ENCODE measurements around the gene SV2C.
A peak's percentile ranks its signal among the peaks of the same experiment; 100 is the strongest.
"Not testable (repeated sequence)": the region's sequence is repeated elsewhere in the genome, so short reads cannot be mapped to it uniquely, and the experiment has no call there.

The SV2C gene, protein sequence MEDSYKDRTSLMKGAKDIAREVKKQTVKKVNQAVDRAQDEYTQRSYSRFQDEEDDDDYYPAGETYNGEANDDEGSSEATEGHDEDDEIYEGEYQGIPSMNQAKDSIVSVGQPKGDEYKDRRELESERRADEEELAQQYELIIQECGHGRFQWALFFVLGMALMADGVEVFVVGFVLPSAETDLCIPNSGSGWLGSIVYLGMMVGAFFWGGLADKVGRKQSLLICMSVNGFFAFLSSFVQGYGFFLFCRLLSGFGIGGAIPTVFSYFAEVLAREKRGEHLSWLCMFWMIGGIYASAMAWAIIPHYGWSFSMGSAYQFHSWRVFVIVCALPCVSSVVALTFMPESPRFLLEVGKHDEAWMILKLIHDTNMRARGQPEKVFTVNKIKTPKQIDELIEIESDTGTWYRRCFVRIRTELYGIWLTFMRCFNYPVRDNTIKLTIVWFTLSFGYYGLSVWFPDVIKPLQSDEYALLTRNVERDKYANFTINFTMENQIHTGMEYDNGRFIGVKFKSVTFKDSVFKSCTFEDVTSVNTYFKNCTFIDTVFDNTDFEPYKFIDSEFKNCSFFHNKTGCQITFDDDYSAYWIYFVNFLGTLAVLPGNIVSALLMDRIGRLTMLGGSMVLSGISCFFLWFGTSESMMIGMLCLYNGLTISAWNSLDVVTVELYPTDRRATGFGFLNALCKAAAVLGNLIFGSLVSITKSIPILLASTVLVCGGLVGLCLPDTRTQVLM

DNA sequence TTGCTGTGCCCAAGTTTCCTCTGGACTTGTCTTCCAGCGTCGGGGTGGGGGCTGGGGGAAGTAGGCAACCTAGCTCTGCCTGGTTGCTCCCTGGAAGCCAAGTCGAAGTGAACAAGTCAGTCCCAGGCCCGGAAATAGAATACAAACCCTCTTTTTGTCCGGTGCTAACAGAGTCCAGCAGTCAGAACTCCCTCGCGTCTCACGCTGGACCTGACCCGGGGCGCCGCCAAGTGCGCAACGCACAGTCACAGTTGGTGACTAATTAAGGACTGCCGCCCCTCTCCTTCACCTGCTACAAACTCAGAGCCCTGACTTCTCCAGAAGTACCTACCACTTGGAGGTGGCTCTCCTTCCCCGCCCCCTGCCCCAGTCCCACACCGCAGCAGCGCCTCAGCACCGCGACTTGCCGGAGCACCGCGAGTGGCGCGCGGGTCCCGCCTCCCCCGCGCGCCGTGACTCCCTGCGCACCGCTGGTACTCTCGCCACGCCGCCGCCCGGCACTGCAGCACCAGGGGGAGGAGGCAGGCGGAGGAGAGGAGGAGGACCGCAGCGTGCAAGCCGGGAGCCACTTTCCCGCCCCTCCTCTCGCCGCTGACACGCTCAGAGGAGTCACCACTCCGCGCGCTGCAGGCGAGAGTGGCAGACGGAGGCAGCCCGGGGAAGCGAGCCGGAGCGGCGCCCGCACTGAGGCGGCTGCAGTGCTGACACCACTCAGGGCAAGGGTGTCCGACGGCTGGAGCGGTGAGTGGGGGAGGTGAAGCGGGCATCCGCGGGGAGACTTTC is at the start of gene SV2C:
Gene SV2C, plus strand, starts transcription at position 612 of the 783 bp plus-strand sequence. CDS start 48,368 bp downstream, outside the sequence.
- peak; percentile 23 to 57 (median 27) for DNase-seq

DNA sequence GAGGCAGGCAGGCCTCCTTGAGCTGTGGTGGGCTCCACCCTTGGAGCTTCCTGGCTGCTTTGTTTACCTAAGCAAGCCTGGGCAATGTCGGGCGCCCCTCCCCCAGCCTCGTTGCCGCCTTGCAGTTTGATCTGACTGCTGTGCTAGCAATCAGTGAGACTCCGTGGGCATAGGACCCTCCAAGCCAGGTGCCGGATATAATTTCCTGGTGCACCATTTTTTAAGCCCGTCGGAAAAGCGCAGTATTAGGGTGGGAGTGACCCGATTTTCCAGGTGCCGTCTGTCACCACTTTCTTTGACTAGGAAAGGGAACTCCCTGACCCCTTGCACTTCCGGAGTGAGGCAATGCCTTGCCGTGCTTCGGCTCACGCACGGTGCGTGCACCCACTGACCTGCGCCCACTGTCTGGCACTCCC is 45.4 kb upstream of the SV2C start:
- peak; percentile 1 to 18 (median 16) for DNase-seq

DNA sequence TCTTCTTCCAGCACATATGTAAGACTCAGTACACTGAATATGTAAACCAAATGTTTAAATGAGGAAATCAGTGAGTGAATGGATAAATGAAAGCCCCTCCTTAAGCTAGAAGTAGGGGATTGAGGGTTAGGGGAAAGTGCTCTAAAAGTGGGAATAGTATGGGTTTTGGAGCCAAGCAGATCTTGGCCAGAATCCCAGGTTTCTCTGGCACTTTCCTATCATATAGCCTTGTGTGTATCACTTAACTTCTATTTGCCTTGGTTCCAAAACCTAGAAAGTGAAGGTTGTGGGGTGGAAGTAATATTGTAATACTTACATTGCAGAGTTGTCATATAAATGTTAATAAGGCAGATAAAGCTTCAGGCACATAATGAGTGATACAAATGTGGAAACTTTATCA is 45.0 kb upstream of the SV2C start:
- DNase-seq: no peak

DNA sequence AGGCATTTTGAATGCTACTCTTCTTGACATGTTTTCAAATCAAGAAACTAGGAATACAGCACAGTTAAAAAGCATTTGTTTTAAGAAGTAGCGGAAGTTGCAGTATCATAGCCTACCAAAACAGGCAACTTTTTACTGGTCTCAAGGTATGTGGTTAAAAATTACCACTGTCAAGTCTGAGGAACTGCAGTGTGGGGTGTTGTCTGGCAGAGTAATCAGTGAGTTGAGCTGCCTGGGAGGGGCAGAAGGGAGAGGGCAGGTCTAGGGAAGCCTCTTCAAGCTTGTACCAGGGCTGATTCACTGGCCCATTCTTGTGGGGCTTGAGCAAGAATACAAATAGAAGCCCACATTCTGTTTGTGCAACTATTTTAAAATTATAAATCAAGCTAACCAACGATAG is 42.4 kb upstream of the SV2C start:
- no peak for DNase-seq

DNA sequence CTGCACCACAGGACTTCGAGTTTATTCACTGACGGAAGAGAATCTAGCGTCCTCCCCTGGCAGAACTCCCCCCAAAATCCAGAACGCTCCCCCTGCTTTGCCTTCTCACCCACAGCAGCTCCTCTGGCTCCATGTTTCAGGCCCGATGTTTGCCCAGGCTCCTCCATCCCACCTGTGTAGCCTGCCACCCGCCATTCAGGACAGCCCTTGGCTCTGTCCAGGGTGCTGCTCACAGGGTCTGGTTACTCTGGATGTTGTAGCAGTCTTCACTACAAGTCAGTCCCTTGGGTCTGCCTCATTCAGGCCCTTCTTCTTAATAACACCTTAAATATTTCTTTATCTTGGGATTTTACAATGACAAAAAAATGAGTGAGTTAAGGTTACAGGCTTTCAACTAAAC is 41.3 kb upstream of the SV2C start:
- no peak for DNase-seq

DNA sequence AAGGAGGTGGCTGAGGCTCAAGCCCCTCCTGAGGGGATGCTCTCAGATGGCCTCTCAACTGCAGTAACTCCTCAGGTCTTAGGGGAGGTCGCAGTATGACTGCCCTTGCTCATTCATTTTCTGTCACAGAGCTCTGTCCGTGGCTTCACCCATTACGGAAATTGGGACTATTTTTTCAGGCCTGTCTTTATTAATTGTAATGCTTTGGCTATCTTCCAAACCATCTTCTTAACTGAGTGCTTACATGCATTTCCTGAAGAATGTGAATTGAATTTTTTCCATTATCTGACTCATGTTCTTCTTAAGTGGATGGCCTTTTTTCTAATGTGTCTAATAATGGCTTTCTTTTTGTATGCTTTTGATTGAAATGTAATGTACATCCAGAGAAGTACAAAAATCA is 36.4 kb upstream of the SV2C start:
- DNase-seq: no peak

DNA sequence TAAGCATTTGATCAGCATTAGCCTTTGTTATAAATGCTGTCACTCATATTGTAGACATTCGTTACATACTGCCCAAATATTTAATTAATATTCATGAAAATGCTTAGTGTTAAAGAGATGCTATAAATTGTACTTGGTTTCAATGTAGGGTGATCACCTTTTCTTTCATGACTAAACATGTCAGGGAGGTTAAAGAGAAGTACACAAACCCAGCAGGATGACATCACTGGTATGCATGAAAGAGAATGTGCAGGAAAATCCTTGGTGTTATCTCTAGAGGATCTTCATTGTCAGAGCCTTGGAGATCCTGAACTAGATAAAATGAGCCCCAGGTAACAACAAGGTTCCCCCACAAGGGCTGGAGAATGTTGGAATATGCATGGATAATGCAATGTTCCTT is 33.0 kb upstream of the SV2C start:
- no peak for DNase-seq

DNA sequence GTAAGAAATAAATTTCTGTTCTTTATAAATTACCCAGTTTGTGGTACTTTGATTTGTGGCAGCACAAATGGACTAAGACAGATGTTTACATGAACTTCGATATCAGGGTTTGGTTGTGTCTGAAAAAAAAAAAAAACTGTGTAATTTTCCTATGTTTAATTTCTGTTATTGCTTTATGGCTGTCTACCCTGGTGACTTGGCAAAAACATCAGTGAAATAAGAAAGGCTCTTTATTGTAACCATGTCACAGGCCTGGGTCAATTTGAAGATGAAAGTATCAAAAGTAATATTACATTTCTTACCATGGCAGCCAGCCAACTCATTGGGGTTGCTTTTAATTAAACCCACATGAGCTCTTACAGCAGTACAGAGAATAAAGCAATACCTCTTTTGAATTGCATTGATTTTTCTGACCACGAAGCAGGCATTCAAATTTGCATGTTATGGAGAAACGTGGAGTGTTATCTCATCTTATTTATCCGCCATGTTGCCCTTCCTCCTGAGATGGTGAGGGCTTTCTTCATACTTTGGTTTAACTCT is 20.6 kb upstream of the SV2C start:
- no peak for DNase-seq

DNA sequence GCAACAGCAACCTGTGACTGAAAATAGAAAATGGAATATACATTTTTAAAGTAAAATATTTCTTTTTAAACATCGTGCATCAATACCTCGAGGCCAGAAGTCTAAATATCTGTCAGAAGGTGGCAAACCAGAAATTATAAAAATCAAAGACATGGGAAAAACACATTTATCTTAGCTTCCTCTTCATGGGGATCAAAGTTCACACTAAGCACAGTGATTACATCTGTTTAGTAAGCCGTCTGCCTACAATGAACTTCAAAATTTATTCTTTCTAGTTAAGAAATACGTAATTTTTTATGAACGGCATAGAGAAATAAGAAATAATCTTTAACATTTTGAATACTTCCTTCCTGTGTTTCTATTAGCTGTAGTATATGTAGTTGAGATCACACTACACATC is 17.9 kb upstream of the SV2C start:
- DNase-seq: no peak

DNA sequence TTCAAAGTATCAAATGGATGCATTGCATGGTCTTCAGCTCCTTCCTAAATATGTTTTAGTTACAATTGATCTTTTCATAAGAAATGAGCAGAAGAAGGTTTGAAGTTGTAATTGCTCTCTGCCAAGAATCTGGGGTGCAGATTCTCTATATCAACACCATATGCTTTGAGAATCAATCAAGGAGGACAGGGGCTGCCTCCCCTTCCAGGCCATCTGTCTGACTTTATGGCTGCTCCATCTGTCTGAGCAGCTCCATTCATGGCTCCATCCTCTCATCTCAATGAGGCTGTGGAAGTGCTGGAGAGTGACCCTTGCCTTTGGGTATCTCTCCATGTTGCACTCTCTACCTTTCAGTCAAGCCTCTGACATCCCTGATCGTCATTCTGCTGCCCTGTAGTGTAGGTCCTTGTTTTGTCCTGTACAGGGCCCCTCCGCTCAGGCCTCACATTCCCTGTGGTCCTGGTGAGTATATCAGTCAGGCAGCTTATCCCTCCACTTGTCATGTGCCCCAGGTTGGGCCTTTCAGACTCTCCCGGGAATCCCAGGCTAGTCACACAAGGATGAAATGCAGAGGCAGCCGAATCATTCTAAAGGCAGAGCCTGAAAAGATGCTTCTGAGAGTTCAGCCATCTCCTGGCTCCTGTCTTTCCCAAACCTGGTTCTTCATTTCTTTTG is 14.0 kb upstream of the SV2C start:
- no peak for DNase-seq

DNA sequence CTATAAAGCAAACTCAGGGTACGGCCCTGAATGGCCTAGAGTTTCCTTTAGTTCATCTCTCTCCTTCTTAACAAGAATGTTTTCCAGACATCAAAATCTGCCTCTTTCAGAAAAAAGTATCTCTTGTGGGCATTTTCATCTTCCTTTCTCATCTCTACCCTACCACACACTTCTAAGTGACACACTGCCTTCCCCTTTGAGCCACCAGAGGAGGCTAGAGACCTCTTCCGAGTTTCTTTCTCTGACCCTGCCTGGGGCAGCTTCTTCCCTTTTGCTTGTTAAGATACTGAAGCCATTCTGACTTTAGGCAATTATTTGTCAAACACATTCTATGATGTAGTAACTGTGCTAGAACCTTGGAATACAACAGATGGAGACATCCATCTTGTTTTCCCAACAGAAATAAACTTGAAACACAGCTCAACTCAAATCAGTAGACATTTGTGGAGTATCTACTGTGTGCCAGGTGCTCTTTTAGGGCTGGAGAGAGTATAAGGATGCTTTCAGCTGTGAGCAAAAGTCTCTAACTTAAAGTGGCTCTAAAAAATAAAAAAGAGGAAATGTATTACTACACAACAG is 8.6 kb upstream of the SV2C start:
- DNase-seq: peak in 1 of 3 experiments; percentile 3

DNA sequence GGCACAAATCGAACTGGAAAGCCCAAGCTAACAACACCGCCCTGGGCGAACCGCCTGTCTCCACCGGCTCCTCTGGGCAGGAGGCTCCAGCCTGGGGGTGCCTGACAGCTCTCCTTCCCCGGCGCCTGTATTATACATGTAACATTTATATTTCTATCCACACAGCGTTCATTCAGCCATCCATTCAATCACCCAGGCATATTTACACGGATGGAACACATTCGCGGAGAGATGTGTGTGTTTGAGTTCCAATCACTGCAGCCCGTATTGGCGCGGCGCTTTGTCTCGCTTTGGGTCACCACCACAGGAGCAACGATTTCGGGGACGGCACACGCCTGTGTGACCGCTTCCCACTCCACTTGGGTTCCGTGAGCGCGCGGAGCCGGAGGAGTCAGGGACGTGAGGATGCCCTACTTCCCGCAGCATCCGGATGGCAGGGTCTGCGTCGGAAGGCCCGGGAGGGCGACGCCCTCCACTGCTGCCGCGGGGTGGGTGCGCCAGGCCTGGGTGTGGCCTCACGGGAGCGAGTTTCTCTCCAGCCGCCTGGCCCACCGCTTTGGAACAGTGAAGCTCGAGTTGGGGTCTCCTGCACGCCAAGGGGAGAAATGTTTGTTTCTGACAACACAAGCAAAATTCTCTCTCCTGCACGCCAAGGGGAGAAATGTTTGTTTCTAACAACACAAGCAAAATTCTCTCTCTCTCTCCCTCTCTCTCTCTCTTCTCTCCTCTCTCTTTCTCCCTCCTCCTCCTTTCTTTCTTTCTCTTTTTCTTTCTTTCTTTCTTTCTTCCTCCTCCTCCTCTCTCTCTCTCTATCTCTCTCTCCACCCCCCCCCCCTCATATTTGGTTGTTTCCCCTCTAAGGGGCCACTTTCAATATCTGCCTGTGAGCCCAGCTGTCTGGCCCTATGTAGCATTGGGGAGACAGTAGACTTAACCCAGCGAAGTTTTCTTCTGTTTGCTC is 1.1 kb upstream of the SV2C start:
- DNase-seq: no peak

DNA sequence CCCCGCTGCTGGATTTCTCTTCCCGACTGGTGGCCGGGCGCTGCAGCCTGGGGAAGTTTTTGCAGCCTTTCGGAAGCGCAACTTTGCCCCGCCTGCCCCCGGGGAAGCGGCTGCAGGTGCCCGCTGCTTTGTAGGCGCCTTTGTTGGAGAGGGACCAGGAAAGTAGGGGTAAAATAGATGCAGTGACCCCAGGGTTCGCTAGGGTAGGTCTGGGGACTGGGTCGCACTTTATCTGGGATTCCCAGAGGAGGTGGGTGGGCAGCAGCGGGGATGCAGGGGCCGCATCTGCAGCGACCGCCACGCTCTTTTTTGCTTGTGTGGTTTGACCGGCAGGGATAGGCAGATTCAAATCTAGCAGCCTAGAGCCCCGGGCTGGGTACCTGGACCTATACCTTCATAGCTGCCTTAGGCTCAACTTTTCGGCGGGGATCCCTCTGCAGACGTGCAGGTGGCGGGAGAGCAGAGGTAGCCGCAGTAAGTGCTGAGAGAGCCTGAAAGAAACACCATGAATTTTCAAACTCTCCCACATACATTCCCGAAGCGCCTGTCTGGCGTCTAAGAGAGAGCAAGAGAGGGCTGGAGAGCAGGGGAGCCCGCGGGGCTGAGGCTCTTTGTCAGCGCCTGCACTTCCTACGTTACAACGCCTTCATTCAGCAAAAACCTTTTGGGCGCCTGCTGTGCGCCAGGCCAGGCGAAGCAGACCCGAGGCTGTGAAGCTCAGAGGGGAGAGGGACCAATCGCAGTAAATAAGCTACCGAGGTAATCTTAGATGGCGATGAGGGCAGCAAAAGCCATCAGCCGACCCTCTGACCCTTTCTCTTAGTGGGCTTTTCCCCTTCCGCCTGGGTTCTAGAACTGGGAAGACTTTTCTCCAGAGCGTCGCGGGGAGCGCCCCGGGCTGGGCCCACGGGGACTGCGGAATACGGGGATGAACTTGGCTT is 642 bp downstream of the SV2C start:
- DNase-seq: peak; percentile 11 to 47 (median 32)

DNA sequence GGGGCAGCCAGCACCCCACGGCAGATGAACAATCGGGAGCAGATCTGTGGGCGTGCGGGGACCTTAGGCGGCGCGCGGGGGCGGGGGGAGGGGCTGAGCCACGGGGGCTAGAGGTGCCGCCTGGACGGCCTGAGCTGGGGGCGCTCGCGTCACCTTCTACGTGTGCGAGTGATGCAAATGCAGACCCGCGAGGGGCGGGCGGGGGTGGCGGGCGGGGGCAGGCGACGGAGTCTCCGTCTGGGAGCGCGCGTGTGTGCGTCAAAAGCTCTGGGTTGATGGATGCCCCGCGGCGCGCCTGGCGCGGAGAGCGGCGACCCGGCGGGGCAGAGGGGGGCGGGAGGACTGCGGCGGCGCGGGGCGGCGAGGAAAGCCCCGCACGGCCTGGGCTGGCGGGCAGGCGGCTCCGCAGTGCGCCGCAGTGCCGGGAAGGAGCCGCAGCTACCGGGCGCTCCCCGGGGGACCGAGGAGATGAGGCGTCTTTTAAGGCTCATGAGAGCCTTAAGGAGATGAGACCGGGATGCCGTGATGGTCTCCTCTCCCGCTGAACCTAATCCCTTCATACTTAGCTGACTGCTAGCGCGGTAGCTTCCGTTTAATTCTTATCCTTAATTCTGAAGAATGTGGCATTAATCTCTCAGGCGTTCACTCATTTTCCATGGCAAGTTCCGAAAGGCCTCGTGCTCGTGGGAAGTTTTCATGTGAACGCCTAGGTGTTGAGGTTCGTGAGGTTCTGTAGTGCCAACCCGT is 1.5 kb downstream of the SV2C start:
- peak; percentile 8 to 41 (median 30) for DNase-seq

DNA sequence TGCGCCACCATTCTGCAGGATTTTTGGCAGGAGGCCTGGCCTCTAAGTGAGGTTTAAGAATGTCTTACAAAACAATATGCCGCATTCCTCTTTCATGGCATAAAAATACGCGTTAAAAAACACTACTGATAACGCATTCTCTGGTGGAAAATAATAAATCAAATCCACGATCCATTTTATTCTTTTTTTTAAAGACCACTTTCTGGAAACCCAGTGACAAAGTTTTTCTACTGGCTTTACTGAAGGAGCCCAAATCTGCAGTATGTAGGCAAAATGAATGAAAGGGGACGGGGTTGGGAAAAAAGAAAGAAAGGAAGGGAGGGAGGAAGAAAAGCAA is 2.0 kb downstream of the SV2C start:
- no peak for DNase-seq

DNA sequence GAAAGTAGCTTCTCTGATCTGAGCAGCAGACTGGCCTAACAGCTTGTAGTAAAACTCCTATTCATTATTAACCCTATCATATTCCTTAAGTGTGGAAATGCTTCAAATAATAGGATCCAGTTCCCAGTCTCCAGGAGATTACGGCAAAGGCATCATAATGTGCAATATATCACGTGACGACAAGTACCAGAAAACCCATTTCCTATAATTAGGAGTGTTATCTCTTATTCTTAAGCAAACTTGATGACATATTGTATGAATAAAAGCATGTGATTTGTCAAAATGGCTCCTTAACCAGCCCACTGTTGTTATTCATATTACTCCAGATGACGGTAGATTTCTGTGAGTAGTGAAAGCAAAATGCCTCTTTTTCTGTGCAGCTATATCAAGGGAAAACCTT is 2.9 kb downstream of the SV2C start:
- no peak for DNase-seq

DNA sequence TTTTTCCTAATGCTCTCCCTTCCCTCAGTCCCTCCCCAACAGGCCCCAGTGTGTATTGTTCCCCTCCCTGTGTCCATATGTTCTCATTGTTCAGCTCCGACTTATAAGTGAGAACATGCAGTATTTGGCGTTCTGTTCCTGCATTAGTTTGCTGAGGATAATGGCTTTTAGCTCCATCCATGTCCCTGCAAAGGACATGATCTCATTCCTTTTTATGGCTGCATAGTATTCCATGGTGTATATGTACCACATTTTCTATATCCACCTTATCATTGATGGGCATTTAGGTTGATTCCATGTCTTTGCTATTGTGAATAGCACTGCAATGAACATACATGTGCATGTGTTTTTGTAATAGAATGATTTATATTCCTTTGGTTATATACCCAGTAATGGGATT is 6.0 kb downstream of the SV2C start:
- not testable (repeated sequence) for DNase-seq

DNA sequence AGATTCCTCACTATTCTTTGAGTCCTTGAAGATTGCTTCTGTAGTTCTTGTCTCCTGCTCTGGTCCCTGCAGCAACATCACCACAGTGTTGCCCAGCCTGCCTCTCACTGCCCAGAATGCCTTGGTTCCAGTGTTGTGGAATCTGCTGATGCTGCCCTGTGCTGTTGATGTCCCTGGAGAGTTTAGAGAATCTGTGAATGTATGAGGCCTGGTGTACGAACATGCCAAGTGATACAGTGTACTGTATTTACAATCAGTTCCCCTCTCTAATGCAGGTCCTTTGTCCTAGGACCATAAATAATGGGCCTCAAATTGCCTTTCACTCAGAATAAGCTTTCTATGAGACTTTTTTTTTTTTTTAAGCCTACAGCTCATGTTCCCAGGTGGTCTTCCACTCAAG is 8.2 kb downstream of the SV2C start:
- no peak for DNase-seq

DNA sequence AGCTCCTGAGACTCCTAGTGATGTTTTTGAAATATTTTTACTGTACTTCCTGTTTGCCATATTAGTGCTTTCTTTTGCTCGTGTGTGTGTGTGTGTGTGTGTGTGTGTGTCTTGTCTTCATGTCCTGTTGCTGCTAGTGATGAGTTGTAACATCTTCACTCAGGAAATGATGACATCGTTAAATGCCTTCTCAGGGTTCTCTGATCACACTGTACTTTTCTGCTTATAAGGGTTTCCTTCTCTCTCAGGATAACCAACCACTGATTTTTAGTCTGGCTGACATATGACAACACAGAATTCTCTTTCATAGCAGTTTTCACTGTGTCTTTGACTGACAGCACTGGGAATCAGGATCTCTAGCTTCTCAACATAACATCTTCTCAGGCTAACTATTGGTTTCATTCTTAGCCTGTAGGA is 16.1 kb downstream of the SV2C start:
- no peak for DNase-seq

All from NCI-H1417 (cell line).